Measurements from ENCODE around the gene DHRS12.
A peak's percentile ranks its signal among the peaks of the same experiment; 100 is the strongest.

The DHRS12 gene

DNA sequence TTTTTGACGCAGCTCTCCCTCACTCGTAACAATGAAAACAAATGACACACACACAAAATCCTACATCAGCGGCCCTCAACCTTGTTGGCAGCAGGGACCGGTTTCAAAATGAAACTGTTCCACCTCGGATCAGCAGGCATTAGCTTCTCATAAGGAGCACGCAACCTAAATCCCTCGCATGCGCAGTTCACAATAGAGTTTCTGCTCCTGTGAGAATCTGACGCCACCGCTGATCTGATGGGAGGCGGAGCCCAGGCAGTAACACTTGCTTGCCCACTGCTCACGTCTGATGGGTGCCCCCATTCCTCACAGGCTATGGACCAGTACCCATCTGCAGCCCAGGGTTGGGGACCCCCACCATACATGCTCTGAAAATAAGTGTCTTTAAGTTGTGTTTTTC, 43.4 kb downstream of the DHRS12 start:
- no peak for DNase-seq (ENCODE audit: low read depth in 2 of 2)

- DNase-seq (ENCODE audit: low read depth in 2 of 2), result no peak
These were observed 44.7 kb downstream of the DHRS12 start for GRCh38 chr13:51759240-51759639.

GRCh38 chr13:51758691-51759090, 45.3 kb downstream of the DHRS12 start:
- DNase-seq (ENCODE audit: low read depth in 2 of 2), result no peak

DNA sequence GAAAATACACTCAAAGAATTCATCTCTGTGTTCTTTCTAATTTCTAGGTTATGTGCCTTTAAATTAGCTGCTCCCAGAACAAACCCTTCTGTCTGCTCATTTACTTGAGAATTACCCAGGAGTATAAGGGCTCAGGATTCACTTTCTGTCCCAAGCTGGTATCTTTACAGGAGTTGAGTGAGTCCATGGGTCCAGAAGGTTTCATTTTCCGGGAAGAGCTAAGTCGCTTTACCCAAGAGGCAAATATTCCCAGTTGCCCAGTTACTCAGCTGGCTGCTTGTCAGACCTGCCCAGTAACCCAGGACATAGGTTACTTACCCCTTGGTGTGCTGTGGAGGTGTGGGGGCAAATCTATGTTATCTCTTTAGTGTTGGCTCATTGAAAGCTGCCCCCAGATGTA, 47.3 kb downstream of the DHRS12 start:
- DNase-seq (ENCODE audit: low read depth in 2 of 2), result no peak

- DNase-seq (ENCODE audit: low read depth in 2 of 2), result no peak
These were observed 56.2 kb downstream of the DHRS12 start for GRCh38 chr13:51747438-51748434.

GRCh38 chr13:51746802-51747201, 57.2 kb downstream of the DHRS12 start:
- DNase-seq (ENCODE audit: low read depth in 2 of 2), result no peak

DNA sequence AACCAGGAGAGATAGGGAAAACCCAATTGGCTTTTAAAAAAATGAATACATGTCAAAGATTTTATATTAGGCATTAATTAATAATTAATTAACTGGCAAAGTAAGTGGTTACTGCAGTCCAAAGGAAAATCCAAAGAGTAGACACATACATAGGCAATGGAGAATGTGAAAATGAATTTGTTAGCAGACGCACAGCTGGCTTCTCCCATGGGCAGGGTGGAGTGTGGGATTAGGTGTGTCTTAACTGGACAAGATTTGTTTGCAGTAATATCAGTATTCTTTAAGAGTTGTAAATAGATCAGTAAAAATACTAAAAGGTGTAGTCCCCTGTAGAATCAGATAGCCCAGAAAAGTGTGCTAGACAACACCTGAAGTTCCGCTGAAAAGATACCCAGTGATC, 58.7 kb downstream of the DHRS12 start:
- no peak for DNase-seq (ENCODE audit: low read depth in 2 of 2)

DNA sequence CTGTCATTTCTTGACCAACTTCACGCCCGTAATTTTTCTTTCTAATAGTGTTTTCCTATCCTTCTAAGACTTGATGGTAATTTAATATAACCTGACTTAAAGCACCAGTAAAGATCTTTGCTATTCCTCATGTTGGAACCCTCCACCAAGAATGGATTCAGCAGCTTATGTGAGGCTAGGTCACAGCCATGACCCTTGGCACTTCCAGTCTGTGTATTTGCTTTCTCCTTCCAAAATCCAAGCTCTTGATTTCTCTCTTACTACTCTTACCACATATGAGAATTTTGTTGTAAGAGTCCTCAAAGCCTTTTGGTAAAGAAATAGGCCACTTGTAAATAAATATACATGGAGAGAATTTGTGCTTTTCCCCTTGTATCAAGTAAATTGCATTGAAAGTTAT, 61.4 kb downstream of the DHRS12 start:
- DNase-seq (ENCODE audit: low read depth in 2 of 2), result no peak

- no peak for DNase-seq (ENCODE audit: low read depth in 2 of 2)
These were observed 61.9 kb downstream of the DHRS12 start for GRCh38 chr13:51742031-51742430.

- no peak for DNase-seq (ENCODE audit: low read depth in 2 of 2)
These were observed 63.3 kb downstream of the DHRS12 start for GRCh38 chr13:51740698-51741097.

DNA sequence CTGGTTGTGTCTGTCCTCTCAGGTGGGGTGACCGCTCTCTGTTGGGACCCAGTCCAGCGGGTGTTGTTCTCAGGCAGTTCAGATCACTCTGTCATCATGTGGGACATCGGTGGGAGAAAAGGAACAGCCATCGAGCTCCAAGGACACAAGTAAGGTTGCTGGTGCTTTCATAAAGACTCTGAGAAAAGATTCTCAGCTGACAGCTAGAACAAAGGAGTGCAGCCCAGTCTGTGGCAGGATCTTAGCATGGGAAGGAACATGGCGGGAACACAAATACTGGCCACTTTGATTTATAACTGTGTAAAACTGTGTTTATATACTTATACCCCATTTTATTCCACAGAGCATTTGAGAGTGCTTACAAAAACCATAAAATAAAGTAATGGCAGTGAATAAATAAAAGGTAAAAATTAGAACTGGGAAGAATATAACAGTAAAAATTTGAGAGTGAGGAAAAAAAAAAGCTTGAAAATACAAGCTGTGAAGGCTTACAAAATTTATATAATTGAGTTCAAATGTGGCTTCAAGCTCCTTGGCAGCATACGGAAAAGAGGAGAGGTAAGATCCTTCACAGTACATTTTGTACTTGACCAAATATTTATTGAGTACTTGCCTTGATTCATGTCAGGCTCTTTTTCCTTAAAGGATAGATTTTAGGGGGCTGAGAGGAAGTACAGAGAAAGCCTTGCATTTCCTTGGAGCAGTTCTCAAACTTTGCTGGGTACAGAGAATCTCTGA, 64.8 kb downstream of the DHRS12 start:
- no peak for DNase-seq (ENCODE audit: low read depth in 2 of 2)

DNA sequence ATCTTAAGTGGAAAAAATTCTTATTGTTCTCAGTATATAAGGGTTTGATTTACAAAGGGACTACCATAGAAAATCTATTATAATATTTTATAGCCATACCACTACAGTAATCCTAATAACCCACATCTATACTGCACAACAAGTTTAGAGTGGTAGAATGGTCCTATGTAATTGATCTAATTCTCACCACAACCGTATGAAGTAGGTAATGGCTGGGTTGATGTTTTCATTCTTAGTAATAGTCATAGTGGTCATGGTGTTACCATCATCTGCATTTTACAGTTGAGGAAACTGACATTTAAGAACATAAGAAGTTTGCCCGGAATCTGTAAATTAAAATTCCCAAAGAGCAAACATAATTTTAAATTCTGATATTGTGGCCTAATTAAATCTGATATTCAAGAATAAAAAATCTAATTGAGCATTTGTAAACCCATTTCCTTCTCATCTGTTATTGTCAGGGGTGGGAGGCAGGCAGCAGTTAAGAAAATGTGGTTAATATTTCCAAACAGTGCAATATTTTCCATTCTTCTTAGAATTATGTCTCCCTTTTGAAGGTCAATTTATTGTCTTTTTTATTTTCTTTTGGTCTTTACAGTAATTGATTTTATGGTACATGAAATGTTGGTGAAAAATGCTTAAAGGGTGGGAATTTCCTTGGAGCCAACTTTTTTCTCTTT, 65.6 kb downstream of the DHRS12 start:
- DNase-seq (ENCODE audit: low read depth in 2 of 2), result no peak

DNA sequence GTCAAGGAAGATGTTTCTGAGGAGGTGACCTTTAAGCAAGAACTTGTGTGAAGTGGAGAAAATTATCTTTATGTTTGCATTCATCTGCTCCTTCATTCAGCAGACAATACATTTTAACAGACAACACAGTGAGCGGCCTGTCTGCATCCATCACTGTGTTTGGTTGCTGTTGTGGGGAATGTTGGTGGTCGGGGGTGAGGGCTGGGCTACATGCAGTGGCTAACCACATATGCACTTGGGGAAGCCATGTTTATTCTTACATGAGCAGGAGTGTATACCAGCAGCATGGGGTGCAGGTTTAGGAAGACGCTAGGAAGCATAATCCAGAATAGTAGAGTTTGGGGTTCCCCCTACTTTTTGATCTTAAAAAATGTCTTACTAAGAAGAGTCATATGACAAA, 66.4 kb downstream of the DHRS12 start:
- no peak for DNase-seq (ENCODE audit: low read depth in 2 of 2)

GRCh38 chr13:51734786-51735185, 69.2 kb downstream of the DHRS12 start:
- no peak for DNase-seq (ENCODE audit: low read depth in 2 of 2)

DNA sequence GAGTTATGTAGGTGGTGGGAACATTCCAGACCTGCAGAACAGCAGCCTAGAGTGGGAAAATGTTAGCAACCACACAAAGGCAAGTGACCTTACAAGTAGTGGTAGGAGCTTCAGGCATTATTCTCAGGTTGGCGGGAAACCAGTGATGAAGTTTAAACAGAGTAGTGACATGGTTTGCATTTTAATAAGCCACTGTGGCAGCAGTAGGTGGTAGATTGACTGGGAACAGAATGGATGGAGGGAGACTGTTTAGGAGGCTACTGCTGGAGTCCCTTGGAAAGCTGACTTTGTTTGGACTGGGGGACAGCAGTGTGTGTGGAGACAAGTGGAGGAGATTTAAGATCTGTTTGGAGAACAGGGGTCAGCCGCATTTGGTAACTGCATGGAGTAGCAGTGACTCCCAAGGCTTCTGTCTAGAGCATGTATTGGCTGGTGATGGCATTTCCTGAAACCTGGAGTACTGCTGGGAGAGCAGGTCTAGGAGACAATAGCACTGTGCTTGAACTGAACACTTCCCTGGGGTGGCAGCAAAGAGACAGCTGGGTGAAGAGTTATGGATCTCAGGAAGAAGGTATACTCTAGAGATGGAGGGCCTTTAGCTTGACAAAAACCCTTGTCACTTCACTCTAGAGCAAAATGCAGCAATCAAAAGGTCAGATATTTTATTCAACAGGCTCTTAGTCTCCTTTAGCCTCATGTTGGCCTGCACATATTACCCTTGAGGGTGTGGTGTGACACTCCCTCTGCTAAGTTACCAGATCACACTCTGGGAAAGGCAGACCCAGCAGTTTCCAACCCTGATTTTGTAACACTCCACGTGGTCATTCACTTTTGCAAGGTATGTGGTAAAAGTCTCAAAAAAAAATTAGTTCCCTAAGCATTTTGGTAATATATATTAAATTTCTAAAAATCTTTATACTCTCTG, 70.3 kb downstream of the DHRS12 start:
- no peak for DNase-seq (ENCODE audit: low read depth in 2 of 2)

DNA sequence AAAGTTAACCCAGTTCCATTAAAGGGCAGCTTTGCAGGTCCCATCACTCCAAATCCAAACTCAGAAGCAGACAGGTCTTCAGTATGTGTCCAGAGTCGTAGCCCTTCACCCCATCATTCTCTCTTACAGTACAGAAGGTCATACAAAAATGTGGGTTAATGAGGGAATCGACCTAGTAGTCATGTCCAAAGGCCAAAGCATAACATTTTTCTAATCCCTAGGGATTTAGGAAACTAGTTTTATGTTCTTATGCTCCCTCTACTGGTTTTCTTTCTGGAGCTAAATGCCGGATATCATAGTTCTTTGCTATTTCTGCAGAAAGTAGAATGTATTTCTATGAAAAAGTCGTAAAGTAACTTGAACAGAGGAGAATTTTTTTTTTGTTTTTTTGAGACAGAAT, 72.2 kb downstream of the DHRS12 start:
- no peak for DNase-seq (ENCODE audit: low read depth in 2 of 2)

DNA sequence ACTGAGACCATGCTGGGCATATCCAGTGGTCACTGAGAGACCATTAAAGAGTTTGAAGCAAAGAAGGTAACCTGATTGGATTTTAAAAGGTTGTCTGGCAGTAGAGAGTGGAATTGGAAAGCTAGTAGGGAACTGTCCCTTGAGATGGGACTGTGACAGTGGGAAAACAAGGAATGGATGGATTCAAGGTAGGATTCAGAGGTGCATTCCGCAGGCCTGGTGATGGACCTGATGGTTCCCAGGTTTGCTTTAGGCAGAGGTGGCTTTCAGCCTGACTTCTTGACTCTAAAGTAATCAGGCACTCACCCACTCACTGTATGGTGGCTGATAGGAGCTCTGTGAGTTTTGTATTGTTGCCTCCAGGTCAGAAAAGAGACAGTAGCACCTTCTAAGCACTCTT, 73.0 kb downstream of the DHRS12 start:
- no peak for DNase-seq (ENCODE audit: low read depth in 2 of 2)

DNA sequence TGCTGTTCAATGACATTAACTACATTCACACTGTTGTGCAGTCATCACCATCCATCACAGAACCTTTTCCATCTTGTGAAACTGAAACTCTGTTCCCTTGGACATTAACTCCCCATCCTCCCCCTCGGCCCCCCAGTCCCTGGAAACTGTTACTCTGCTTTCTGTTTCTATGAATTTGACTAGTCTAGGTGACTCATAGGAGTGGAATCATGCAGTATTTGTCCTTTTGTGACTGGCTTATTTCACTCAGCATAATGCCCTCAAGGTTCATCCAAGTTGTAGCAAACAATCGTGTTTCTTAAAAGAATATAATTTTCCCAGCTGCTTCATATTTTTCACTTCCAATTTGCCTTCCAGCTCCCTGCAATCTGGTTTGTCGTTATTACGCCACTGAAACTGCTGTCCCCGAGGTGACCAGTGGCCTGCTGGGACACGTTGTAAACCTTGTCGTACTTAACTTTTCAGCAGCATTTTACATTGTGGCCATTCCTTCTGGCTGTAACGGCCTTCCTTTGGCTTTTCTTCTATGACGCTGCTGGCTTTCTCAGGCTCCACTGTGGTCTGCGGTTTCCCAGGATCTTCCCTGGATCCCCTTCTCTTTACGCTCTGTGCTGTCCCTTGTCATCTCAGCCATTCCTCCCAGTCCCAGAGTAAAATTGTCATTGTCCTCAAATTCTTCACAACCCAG, 74.0 kb downstream of the DHRS12 start:
- peak; percentile 20 to 25 for DNase-seq (ENCODE audit: low read depth in 2 of 2)

DNA sequence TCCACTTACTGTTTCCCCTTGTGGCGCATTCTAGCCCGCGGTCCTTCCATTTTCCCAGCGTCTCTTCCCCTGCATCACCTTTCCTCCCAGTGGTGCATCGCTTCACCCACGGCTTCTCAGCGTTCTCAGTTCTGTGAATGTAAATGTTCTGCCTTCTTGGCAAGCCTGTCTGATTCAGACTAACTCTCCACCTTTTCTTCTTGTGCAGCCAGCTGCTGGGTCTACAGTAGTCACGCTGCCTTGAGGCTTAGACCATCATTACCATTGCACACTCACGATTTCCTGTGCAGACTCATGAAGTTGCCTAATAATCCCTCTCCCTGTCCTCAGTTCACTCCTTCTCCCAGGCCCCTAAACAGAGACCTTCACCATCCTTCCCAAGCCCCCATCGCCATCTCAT, 75.0 kb downstream of the DHRS12 start:
- no peak for DNase-seq (ENCODE audit: low read depth in 2 of 2)

DNA sequence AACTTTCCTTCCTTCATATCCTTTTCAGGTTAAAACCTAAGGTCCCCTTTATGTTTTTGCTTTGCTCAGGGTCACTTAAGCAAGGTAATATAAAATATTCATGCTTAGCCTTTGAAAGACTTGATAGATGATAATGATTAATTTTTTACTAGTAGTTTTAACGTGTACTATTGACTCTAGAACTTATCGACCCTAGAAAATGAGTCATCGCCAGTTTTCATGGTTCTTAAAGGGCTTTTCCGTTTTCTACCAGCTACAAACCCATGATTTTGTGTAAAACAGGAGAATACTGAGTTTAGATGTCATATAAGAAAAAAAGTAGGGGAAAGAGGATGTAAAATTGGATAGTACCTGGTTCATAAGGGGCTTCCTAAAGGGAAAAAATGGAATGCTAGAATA, 75.7 kb downstream of the DHRS12 start:
- DNase-seq (ENCODE audit: low read depth in 2 of 2), result no peak
